ENCODE results near the gene WNT7B.

- no peak for TF ChIP-seq CTCF (IDR thresholded peaks at IDR 0.05)
- TF ChIP-seq EZH2 (IDR thresholded peaks at IDR 0.05; ENCODE audit: borderline replicate concordance, insufficient read depth, low read depth, low read length, poor library complexity, severe bottlenecking): no peak
Measured at GRCh38 chr22:45914309-45914708, 62.7 kb downstream of the WNT7B start.

All from B cell (primary cell).